OCI-M1 (cell line): ENCODE results near the gene RNU2-63P.
"Not testable (repeated sequence)": the region's sequence is repeated elsewhere in the genome, so short reads cannot be mapped to it uniquely, and the experiment has no call there.

ENCODE experiments used
- DNase-seq: peaks from one replicate; lab custom pipeline; 2025; lab: John Stamatoyannopoulos, UW

The RNU2-63P gene

DNA sequence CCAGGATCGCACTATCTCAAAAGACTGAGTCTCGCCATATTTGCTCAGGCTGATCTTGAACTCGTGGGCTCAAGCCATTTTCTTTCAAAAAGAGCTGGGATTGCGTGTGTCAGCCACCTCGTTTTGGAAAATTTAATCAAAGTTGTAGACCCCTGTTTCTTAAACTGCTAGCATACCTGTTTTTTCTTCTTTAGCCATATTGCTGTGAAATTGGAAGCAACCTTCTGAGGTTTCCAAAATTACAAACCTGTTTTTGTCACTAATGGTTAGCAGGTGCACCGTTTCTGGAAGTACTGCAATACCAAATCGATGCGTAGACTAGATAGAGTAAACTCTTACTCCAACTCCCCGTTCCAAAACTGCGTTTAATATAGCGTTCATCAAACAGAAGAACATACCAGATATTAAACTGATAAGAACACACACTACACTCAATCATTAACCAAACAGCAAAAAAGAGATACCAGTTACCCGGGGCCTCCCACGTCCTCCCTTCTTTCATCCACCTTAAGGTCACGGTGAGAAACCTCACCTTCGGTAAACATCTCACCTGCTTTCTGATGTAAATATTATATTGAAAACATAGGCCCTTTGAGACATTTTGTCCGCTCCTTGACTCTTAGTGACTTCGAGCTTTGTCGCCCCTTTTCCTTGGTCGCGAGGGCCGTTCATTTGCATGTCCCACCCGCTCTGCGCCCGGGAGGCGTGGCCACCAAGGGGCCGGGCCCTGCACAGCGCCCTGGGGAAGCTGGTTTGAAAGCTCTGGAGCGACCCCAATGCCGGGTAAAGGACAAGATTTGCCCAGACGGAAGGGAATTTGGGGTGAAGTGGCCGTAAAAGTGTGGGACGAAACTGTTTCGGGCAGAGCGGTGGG is at the start of gene RNU2-63P:
Gene RNU2-63P, minus strand, starts transcription at position 462 of the 874 bp plus-strand sequence.
- peak; percentile 93 for DNase-seq

DNA sequence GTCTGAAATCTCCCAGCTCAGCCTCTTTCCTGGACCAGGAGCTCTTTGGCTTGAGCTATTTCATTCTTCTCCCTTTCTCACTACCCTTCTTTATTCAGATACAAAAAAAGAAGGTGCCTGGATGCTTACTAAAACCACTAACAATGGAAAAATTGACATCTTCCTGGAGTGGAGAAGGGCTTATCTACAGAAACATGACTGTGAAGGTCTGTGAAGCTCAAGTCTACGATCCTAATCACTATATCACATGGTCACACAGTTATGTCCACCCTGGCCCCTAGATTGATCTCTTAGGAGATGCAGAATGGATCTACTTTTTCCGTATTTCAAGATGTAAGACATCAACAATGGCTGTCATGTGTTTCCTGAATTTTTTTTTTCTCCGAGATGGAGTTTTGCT is 44.9 kb upstream of the RNU2-63P start:
- peak; percentile 7 for DNase-seq

DNA sequence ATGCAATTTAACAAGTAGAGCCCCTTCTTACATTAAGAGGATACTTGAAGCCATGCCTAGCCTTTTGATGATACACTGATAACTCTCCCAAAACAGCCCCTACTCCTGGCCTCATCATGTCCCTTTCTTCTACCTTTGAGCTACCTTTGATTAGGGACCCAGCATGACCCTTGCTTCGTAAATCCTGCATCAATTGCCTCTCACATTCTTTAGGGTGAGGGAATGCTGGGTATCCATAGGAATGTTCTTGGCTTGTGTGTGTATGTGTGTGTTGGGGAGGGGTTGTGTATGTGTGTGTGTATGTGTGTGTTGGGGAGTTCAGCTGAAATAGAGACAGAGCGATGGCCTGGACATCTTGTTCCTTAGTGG is 44.5 kb upstream of the RNU2-63P start:
- DNase-seq, result no peak

DNA sequence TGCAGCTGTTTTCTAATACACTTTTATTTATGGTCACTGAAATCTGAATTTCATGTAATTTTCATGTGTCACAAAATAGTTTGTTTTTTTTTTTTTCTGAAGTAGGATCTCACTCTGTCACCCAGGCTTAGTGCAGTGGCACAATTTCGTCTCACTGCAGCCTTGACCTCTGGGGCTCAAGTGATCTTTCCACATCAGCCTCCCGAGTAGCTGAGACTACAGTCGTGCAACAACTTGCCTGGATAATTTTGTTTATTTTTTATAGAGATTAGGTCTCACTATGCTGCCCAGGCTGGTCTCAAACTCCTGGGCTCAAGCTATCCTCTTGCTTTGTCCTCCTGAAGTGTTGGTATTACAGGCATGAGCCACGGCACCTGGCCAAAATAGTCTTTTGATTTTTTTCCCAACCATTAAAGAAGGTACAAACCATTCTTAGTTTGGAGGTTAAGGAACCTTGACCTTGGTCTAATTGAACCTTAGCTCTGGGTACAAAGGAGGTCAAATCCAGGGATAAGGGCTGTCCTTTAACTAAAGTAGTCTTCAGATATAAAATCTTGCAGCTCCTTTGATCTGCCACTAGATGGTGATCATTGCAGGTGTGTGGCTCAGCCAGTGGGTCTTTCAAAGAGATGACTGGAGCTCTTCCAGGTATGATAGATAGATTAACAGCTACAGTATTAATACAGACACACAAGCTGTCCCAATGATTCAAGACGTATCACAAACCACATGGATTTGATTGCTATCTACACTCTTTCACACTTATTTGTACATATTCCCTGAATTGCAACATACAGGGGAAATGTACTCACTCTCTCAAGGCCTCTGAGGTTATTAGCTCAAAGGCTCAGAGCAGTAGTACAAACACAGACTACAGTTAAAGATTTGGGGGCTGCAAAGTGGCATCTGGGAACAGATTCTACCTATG is 43.9 kb upstream of the RNU2-63P start:
- peak; percentile 63 for DNase-seq

- no peak for DNase-seq
Measured at GRCh38 chr2:88058191-88058590, 41.8 kb upstream of the RNU2-63P start.

DNA sequence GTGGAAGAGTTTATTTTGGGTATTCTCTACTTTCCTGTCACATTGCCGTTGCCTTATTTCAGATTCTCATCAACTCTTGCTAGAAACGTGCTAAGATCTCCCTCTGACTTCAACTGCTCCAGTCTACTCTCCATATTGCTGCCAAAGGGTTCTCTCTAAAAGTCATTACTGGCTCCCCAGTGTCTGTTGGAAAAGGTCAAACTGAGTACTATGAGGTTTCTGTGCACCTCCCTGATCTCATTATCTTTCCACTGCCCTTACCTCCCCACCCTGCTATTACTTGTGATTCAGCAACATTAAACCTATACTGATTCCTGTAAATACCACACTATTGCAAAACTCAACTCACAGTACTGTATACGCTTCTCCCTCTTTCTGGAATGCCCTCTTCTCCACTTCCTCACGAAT is 41.1 kb upstream of the RNU2-63P start:
- peak; percentile 71 for DNase-seq

DNA sequence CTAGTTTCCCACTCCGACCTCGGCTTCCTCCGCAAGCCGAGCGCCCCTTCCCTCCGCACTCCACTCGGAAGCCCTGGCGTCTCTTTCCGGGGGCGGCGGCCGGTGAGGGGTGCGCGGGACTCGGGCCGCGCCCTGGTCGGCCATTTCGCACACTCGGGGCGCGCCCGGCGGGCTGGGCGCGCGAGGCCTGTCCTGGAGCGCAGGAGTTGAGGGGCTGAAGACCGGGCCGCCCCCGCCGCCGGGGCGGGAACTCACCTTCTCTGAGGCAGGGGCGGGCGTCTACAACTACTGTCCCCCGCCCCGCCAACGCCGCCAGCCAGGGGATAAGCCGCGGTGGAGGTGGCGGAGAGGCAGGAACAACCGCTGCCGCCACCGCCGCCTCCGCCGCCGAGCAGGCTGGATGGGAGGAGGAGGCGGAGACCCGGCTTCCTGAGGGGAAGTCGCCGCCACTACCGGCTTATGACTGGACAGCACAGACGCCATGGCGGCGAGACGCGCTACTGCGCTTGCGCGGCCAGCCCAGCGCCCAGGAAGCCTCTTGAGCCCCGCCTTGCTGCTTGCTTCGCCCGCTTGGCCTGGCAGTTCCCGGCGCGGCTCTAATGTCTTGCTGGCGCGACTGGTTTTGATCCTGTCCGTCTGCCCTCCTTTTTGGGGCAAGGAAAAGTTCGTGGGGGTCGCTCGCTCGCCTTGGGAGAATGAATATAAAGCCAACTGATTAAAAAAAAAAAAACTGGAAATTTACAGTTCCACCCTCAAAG is 39.2 kb upstream of the RNU2-63P start, which contains the start of gene KRCC1:
Gene KRCC1, minus strand, starts transcription at position 413 of the 758 bp plus-strand sequence. CDS start 27,220 bp downstream, outside the sequence.
- DNase-seq, result peak; percentile 93

GRCh38 chr2:88054782-88055370 is 38.5 kb upstream of the RNU2-63P start:
- DNase-seq, result no peak

GRCh38 chr2:88053934-88054781 is 37.8 kb upstream of the RNU2-63P start:
- peak; percentile 31 for DNase-seq

DNA sequence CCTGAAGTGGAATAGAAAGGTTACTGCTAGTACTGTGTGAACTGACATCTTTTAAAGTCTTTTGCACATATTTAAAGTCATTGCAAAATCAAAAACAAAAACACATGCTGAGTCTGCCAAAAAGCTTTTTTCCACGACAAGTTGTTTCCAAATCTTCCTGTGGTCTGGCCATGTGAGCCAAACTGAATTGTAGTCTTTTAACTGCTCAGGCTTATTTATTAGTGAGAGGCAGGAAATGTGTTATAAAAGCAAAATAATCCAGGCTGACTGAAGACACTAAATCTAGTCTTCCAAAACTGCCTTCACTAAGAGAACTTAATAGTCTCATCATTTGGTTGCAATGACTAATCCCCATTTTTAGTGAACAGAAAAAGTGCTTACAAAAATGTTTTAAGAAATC is 36.9 kb upstream of the RNU2-63P start:
- DNase-seq, result peak; percentile 13

DNA sequence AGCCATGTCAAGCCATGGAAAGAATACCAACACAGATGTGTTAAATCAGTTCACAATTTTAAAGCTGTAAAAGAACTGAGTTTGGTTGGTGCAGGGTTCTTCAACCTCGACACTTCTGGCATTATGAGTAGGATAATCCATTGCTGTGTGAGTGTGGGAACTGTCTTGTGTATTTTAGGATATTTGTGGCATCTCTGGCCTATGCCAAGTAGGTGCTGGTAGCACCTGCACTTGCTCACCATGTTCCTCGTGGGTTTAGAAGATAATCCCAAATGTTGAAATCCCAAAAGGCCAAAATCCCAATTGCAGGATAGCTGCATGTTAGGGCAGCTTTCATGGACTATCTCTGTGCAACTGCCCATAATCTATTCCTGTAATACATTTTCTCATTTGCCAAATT is 35.4 kb upstream of the RNU2-63P start:
- DNase-seq, result no peak

- no peak for DNase-seq
Measured at GRCh38 chr2:88049622-88050021, 33.3 kb upstream of the RNU2-63P start.

GRCh38 chr2:88048541-88048940 is 32.2 kb upstream of the RNU2-63P start:
- peak; percentile 1 for DNase-seq

GRCh38 chr2:88045561-88045960 is 29.2 kb upstream of the RNU2-63P start:
- DNase-seq, result not testable (repeated sequence)

DNA sequence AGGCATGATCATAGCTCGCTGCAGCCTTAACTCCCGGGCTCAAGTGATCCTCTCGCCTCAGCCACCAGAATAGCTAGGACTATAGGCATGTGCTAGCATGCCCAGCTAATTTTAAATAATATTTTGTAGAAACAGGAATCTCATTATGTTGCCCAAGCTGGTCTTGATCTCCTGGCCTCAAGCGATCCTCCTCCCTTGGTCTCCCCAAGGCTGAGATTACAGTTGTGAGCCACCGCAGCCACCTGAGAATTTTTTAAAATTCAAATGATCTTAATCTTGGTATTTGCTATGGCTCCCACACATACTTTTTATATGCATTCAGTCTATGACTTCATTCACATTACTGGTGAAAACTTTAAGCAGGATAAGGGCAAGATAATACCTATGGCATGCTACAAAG is 26.1 kb upstream of the RNU2-63P start:
- no peak for DNase-seq

- no peak for DNase-seq
Measured at GRCh38 chr2:88038263-88039105, 22.1 kb upstream of the RNU2-63P start.

GRCh38 chr2:88036606-88037005 is 20.3 kb upstream of the RNU2-63P start:
- DNase-seq, result peak; percentile 31

GRCh38 chr2:88036182-88036581 is 19.8 kb upstream of the RNU2-63P start:
- DNase-seq, result peak; percentile 31

GRCh38 chr2:88032070-88032702 is 15.8 kb upstream of the RNU2-63P start:
- no peak for DNase-seq
